ENCODE results near the gene SYPL1. TPM values are rescaled to one million over a fixed set of nuclear protein-coding genes. Genes with fewer than 3 reads are reported as not detected.

Gene SYPL1
- total RNA-seq, 1 donor from 2014 or later, result 76.9 TPM

DNA sequence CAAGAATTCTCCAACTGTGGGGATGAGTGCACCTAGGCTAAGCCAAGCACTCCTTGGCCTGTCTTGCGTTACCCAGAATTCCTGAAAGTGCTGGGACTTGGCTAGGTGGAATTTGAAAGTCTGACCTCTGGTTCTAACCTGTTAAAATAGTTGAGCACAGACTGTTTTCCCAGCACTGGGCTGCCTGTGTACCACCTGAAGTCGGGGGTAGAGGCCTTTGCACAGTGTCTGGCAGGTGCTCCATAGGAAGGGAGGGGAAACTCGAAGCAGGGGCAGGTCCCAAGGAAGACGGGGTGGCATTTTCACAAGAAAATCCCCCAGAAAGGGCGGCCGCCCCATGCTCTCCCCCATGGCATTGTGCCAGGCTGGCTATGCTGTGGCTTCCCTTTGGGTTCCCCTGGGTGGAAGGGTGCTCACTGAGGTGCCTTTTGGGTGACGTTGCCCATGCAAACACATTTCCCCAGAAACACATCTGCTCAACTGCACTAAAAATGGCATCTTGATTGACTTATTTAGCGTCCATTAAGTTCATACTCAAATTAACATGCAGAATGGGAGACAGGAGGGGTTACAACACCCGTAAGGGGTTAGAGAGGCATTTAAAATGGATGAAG is 62.9 kb downstream of the SYPL1 start:
- intact Hi-C loops (cut with DNase I), result no loop called here
- Histone ChIP-seq H3K4me1 (peaks cover 35% of the 10 kb centered on the region), H3K27me3 (no peaks in the 10 kb centered on the region), H3K4me3 (no peak overlapping the region), H3K9me3 (no peaks in the 10 kb centered on the region), H3K36me3 (no peaks in the 10 kb centered on the region), H3K27ac (no peak overlapping the region)
- no peak for DNase-seq (ENCODE audit: extremely low spot score in 2 of 2)
- no peak for TF ChIP-seq POLR2A (IDR thresholded peaks at IDR 0.05)
- TF ChIP-seq POLR2AphosphoS5 (IDR thresholded peaks at IDR 0.05; ENCODE audit: insufficient read depth in 1 of 2, low read depth in 1 of 2), result no peak
- TF ChIP-seq, protein P1, sequence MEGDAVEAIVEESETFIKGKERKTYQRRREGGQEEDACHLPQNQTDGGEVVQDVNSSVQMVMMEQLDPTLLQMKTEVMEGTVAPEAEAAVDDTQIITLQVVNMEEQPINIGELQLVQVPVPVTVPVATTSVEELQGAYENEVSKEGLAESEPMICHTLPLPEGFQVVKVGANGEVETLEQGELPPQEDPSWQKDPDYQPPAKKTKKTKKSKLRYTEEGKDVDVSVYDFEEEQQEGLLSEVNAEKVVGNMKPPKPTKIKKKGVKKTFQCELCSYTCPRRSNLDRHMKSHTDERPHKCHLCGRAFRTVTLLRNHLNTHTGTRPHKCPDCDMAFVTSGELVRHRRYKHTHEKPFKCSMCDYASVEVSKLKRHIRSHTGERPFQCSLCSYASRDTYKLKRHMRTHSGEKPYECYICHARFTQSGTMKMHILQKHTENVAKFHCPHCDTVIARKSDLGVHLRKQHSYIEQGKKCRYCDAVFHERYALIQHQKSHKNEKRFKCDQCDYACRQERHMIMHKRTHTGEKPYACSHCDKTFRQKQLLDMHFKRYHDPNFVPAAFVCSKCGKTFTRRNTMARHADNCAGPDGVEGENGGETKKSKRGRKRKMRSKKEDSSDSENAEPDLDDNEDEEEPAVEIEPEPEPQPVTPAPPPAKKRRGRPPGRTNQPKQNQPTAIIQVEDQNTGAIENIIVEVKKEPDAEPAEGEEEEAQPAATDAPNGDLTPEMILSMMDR (IDR thresholded peaks at IDR 0.05), result no peak

DNA sequence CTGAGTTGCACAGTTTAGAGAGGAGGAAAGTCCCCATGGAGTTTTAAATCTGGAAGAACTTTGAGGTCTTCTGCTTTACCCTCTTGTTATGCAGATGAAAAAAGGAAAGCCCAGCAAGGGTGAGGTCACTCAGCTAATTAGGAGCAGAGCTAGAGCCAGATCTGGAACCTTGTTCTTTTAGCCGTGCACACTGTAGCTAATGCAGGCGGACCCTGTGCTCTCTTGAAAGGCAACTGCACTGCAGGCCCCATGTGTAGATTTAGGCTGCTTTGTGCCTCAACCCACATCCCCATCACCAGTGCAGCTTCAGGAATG is 63.4 kb downstream of the SYPL1 start:
- no peak overlapping the region for H3K4me3 ChIP-seq
- TF ChIP-seq POLR2AphosphoS5 (IDR thresholded peaks at IDR 0.05; ENCODE audit: insufficient read depth in 1 of 2, low read depth in 1 of 2), result no peak
- TF ChIP-seq POLR2A (IDR thresholded peaks at IDR 0.05), result no peak
- TF ChIP-seq, protein P1 (IDR thresholded peaks at IDR 0.05), result no peak
- no peaks in the 10 kb centered on the region for H3K36me3 ChIP-seq
- no peak overlapping the region for H3K27ac ChIP-seq
- no peaks in the 10 kb centered on the region for H3K27me3 ChIP-seq
- DNase-seq (ENCODE audit: extremely low spot score in 2 of 2), result no peak
- H3K4me1 ChIP-seq, result peaks cover 35% of the 10 kb centered on the region
- H3K9me3 ChIP-seq, result no peaks in the 10 kb centered on the region
- intact Hi-C loops (cut with DNase I), result no loop called here

DNA sequence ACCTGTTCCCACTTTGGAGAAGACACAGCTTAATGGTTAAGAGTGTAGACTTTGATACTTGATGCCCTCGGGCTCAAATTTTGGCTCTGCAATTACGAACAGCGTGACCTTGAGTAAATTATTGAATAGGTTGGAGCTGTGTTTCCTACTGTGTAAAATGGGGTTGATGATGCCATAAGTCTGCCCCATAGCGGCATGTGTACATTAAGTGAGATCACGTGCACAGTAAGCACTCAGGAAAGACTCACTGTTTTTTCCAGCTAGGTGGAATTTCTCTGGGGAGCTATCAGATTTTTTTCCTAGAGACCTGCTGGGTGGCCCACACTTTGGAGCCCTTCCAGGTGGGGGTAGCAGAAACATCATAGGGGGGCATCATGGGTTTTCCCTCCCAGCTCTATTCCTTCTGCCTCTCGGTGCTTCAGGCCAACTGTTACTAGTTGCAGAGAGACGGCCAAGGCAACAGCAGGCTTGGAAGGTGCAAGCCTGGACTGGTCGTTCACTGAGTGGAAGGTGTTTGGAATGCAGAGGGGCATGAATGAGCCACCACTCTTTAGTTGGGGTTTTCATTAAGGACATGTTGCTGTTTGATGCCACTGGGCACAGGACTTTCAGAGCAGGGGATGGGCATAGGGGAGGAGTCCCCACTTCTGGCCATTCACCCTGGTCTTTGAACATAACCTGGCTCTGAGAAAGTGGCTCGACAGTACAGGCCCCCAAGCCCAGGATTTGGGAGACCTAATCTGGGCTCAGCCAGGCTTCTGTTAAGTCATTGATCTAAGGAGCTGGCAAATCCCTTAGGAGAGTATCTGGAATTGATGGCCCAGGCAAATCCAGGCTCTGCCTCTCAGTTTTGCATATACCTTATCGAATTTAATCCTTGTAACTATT is 64.0 kb downstream of the SYPL1 start:
- TF ChIP-seq POLR2AphosphoS5 (IDR thresholded peaks at IDR 0.05; ENCODE audit: insufficient read depth in 1 of 2, low read depth in 1 of 2), result no peak
- Histone ChIP-seq H3K27me3 (no peaks in the 10 kb centered on the region), H3K9me3 (no peaks in the 10 kb centered on the region), H3K27ac (no peak overlapping the region), H3K4me1 (peaks cover 36% of the 10 kb centered on the region), H3K36me3 (no peaks in the 10 kb centered on the region), H3K4me3 (no peak overlapping the region)
- intact Hi-C loops (cut with DNase I), result no loop called here
- no peak for DNase-seq (ENCODE audit: extremely low spot score in 2 of 2)

DNA sequence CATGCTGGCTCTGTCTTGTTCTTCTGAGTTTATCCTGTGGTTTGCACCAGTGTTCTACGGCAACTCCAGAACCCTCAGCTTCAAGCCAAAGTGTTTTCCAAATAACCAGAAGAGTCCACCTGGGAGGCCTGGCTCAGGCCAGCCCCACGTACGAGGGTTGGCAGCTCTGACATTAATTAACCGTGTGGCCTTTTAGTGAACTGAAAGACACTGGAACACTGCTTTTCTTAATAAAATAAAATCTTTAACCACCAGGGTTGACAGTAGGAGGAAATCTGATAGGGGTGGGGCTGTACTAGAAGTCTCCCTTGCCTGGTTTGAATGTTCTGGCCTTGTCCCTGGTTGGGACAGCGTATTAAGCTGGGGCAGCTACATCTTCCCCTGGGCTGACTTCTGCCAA is 64.9 kb downstream of the SYPL1 start:
- H3K36me3 ChIP-seq, result no peaks in the 10 kb centered on the region
- no peak for DNase-seq (ENCODE audit: extremely low spot score in 2 of 2)
- no peak overlapping the region for H3K27ac ChIP-seq
- peaks cover 45% of the 10 kb centered on the region for H3K4me1 ChIP-seq
- no peaks in the 10 kb centered on the region for H3K27me3 ChIP-seq
- intact Hi-C loops (cut with DNase I), result no loop called here
- H3K4me3 ChIP-seq, result no peak overlapping the region
- no peaks in the 10 kb centered on the region for H3K9me3 ChIP-seq
- TF ChIP-seq POLR2AphosphoS5 (IDR thresholded peaks at IDR 0.05; ENCODE audit: insufficient read depth in 1 of 2, low read depth in 1 of 2) (no peak), POLR2A (IDR thresholded peaks at IDR 0.05) (no peak)
- TF ChIP-seq, protein P1 (IDR thresholded peaks at IDR 0.05), result no peak

DNA sequence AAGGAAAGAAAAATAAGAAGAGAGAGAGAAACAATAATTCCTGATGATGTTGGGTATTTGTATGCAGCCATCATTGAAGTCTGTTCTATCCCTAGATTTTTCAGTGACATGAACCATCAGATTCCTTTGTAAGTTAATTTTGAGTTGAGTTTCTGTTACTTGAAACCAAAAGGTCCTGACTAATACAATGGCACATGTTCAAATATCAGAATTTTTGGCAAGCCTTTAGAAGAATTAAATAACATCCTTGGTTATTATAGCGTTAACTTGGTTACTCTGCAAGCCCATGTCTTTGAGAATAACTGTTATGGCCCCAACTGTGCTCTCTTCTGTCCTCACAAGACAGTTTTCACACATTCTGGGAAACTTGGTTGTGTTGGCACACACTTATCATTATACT is 66.5 kb downstream of the SYPL1 start:
- intact Hi-C loops (cut with DNase I), result no loop called here
- Histone ChIP-seq H3K4me1 (peaks cover 50% of the 10 kb centered on the region), H3K27me3 (no peaks in the 10 kb centered on the region), H3K4me3 (no peak overlapping the region), H3K9me3 (no peaks in the 10 kb centered on the region), H3K36me3 (no peaks in the 10 kb centered on the region), H3K27ac (no peak overlapping the region)
- no peak for DNase-seq (ENCODE audit: extremely low spot score in 2 of 2)
- TF ChIP-seq, protein P1 (IDR thresholded peaks at IDR 0.05), result no peak
- TF ChIP-seq POLR2AphosphoS5 (IDR thresholded peaks at IDR 0.05; ENCODE audit: insufficient read depth in 1 of 2, low read depth in 1 of 2), result no peak
- no peak for TF ChIP-seq POLR2A (IDR thresholded peaks at IDR 0.05)

Data from vagina (tissue), 2 donors.